ENCODE measurements around the gene SLC31A1.

Gene SLC31A1

GRCh38 chr9:113221003-113221799 lies at the start of gene SLC31A1, which contains the start of gene FKBP15:
TSS of gene SLC31A1 (plus strand) at chr9:113221544. CDS start at chr9:113256149, 34,605 bp downstream.
TSS of gene FKBP15 (minus strand) at chr9:113221277. CDS start at chr9:113221243, 34 bp downstream.
- peak; percentile 95 for DNase-seq (ENCODE audit: low read depth)

GRCh38 chr9:113173341-113173740 lies 48.0 kb upstream of the SLC31A1 start:
- DNase-seq (ENCODE audit: low read depth), result no peak

- DNase-seq (ENCODE audit: low read depth), result no peak
These were observed 44.5 kb upstream of the SLC31A1 start for GRCh38 chr9:113176803-113177202.

GRCh38 chr9:113177251-113177650 lies 44.1 kb upstream of the SLC31A1 start:
- no peak for DNase-seq (ENCODE audit: low read depth)

- no peak for DNase-seq (ENCODE audit: low read depth)
These were observed 43.3 kb upstream of the SLC31A1 start for GRCh38 chr9:113178087-113178486.

- no peak for DNase-seq (ENCODE audit: low read depth)
These were observed 41.5 kb upstream of the SLC31A1 start for GRCh38 chr9:113179839-113180238.

- DNase-seq (ENCODE audit: low read depth), result no peak
These were observed 40.2 kb upstream of the SLC31A1 start for GRCh38 chr9:113181165-113181564.

GRCh38 chr9:113183956-113184488 lies 37.3 kb upstream of the SLC31A1 start:
- no peak for DNase-seq (ENCODE audit: low read depth)

GRCh38 chr9:113184539-113184938 lies 36.8 kb upstream of the SLC31A1 start:
- no peak for DNase-seq (ENCODE audit: low read depth)

- DNase-seq (ENCODE audit: low read depth), result no peak
These were observed 36.1 kb upstream of the SLC31A1 start for GRCh38 chr9:113185271-113185670.

- DNase-seq (ENCODE audit: low read depth), result no peak
These were observed 35.1 kb upstream of the SLC31A1 start for GRCh38 chr9:113186137-113186755.

GRCh38 chr9:113187929-113188595 lies 33.3 kb upstream of the SLC31A1 start:
- no peak for DNase-seq (ENCODE audit: low read depth)

- no peak for DNase-seq (ENCODE audit: low read depth)
These were observed 28.9 kb upstream of the SLC31A1 start for GRCh38 chr9:113192455-113192854.

GRCh38 chr9:113199683-113200329 lies 21.5 kb upstream of the SLC31A1 start:
- DNase-seq (ENCODE audit: low read depth), result no peak

GRCh38 chr9:113205432-113205831 lies 15.9 kb upstream of the SLC31A1 start:
- no peak for DNase-seq (ENCODE audit: low read depth)

- no peak for DNase-seq (ENCODE audit: low read depth)
These were observed 15.5 kb upstream of the SLC31A1 start for GRCh38 chr9:113205861-113206260.

GRCh38 chr9:113210815-113211214 lies 10.5 kb upstream of the SLC31A1 start:
- DNase-seq (ENCODE audit: low read depth), result no peak

- DNase-seq (ENCODE audit: low read depth), result no peak
These were observed 6.2 kb upstream of the SLC31A1 start for GRCh38 chr9:113215132-113215531.

GRCh38 chr9:113216406-113216805 lies 4.9 kb upstream of the SLC31A1 start:
- no peak for DNase-seq (ENCODE audit: low read depth)

GRCh38 chr9:113219186-113219936 lies 2.0 kb upstream of the SLC31A1 start:
- no peak for DNase-seq (ENCODE audit: low read depth)

GRCh38 chr9:113219969-113220368 lies 1.4 kb upstream of the SLC31A1 start:
- no peak for DNase-seq (ENCODE audit: low read depth)

Measured in activated T-helper 9 cell treated with anti-CD3 and anti-CD28 coated beads, Interleukin-2, amount 50 U/mL, for 16 hours (primary cell).